Keratinocyte (primary cell): Measurements from ENCODE around the gene NUTF2.

Source experiments
- CTCF ChIP-seq, 3 experiments: IDR thresholded peaks in 1 of 3; conservative IDR thresholded peaks in 1 of 3; optimal IDR thresholded peaks in 1 of 3; 2 replicates in 2 of 3; 3 replicates in 1 of 3; pipeline versions ENCODE3 to v1.5.1; 2011; ENCODE audit warnings: low read length in 3 of 3, mild to moderate bottlenecking in 3 of 3, moderate library complexity in 2 of 3, control low read depth in 1 of 3, inconsistent platforms in 1 of 3; ENCODE audit not compliant: insufficient read depth in 2 of 3; ENCODE audit errors: extremely low read depth in 1 of 3
- EZH2 ChIP-seq: IDR thresholded peaks from one replicate; pipeline ENCODE4 v1.6.1; 2012; ENCODE audit warnings: inconsistent platforms, mild to moderate bottlenecking, low read length, moderate library complexity

- TF ChIP-seq CTCF (optimal IDR thresholded peaks at IDR 0.05 in 1 of 3, IDR thresholded peaks at IDR 0.05 in 1 of 3, conservative IDR thresholded peaks at IDR 0.05 in 1 of 3; ENCODE audit: extremely low read depth in 1 of 3, insufficient read depth in 2 of 3, low read length in 3 of 3) (no peak), EZH2 (no peak)
These were observed 55.0 kb downstream of the NUTF2 start for GRCh38 chr16:67901734-67902133.
